ENCODE measurements around the gene WASF2. TPM values are rescaled to one million over a fixed set of nuclear protein-coding genes. Genes with fewer than 3 reads are reported as not detected.
A peak's percentile ranks its signal among the peaks of the same experiment; 100 is the strongest.
"Not testable (repeated sequence)": the region's sequence is repeated elsewhere in the genome, so short reads cannot be mapped to it uniquely, and the experiment has no call there.

The WASF2 gene
- total RNA-seq, 1 donor from 2014 or later, result 22.1 TPM

DNA sequence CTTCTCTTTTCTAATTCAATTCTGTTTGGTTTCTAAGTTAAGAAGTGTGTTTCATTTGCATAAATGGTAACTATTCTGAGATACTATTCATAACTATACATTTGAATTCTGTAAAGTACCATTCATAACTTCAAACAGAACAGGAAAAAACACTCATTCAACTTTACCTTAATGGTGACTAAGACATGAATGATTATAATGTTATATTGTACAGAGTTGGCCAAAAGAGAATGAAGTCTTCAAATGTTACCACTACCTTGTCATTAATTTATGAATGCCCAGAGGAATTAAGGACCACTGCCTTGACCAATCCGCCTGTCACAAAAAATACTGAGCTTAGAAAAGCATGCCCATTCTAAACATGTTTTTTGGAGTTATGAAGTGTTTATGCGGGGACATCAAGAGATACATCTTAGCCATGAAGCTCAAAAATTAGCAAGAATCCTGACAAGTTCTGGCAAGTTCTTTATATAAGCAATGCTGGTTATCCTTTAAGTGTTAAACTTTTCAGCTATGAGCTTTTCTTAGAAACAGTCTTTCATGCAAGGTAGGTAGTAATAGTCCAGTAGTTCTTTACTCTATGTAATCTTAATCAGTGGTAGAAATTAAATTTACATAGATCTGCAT, 7.9 kb downstream of the WASF2 start:
- H3K36me3 ChIP-seq (ENCODE audit: control insufficient read depth, insufficient read depth, low read length), result no peaks in the 10 kb centered on the region
- H3K27me3 ChIP-seq (ENCODE audit: control insufficient read depth, insufficient read depth, low read length), result no peaks in the 10 kb centered on the region
- DNase-seq (ENCODE audit: low read depth) (peak; percentile 68), FAIRE-seq (no peak)
- H3K4me3 ChIP-seq (ENCODE audit: low read depth, low read length), result no peak overlapping the region
- TF ChIP-seq, protein P1, sequence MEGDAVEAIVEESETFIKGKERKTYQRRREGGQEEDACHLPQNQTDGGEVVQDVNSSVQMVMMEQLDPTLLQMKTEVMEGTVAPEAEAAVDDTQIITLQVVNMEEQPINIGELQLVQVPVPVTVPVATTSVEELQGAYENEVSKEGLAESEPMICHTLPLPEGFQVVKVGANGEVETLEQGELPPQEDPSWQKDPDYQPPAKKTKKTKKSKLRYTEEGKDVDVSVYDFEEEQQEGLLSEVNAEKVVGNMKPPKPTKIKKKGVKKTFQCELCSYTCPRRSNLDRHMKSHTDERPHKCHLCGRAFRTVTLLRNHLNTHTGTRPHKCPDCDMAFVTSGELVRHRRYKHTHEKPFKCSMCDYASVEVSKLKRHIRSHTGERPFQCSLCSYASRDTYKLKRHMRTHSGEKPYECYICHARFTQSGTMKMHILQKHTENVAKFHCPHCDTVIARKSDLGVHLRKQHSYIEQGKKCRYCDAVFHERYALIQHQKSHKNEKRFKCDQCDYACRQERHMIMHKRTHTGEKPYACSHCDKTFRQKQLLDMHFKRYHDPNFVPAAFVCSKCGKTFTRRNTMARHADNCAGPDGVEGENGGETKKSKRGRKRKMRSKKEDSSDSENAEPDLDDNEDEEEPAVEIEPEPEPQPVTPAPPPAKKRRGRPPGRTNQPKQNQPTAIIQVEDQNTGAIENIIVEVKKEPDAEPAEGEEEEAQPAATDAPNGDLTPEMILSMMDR (IDR thresholded peaks at IDR 0.05; ENCODE audit: insufficient read depth, low read length, severe bottlenecking), result no peak

DNA sequence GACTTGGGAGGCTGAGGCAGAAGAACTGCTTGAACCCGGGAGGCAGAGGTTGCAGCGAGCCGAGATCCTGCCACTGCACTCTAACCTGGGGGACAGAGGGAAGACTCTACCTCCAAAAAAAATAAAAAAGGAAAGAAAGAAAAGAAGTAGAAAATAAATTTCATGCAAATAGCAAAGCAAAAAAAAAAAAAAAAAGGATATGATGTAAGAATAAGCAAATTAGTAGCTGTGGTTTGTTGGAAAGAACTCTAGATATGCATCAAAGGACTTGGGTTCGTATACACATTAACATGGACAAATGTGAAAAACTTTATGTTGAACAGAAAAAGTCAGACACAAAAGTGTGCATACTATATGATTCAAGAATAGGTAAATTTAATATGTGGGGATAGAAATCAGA, 11.9 kb downstream of the WASF2 start:
- FAIRE-seq, result no peak
- Histone ChIP-seq H3K36me3 (ENCODE audit: control insufficient read depth, insufficient read depth, low read length) (no peaks in the 10 kb centered on the region), H3K4me3 (ENCODE audit: low read depth, low read length) (no peak overlapping the region), H3K27me3 (ENCODE audit: control insufficient read depth, insufficient read depth, low read length) (no peaks in the 10 kb centered on the region)
- no peak for DNase-seq (ENCODE audit: low read depth)
- TF ChIP-seq, protein P1 (IDR thresholded peaks at IDR 0.05; ENCODE audit: insufficient read depth, low read length, severe bottlenecking), result no peak

DNA sequence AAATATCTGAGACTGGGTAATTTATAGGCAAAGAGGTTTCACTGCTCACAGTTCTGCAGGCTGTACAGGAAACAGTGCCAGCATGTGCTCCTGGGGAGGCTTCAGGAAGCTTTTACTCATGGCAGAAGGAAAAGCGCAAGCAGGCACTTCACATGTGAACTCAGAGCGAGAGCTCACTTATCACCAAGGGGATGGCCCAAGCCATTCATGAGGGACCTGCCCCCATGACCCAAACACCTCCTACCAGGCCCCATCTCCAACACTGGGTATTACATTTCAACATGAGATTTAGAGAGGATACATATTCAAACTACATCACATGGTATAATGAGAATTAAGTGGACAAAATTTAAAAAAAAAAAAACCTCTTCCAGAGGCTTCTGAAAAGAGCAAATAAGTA, 13.7 kb downstream of the WASF2 start:
- H3K4me3 ChIP-seq (ENCODE audit: low read depth, low read length), result no peak overlapping the region

DNA sequence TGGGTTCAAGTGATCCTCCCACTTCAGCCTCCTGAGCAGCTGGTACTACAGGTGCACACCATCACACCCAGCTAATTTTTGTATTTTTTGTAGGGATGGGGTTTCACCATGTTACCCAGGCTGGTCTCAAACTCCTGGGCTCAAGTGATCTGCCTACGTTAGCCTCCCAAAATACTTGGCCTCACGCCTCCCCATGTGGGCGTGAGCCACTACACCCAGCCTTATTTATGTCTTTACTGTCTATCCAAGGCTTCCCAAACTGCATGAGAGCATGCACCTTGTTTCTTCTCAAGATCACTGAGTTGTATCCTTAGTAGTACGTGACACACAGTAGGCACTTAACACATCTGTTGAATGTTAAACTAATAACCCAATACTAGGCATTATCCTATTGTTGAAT, 14.2 kb downstream of the WASF2 start:
- H3K36me3 ChIP-seq (ENCODE audit: control insufficient read depth, insufficient read depth, low read length), result no peaks in the 10 kb centered on the region
- DNase-seq (ENCODE audit: low read depth), result no peak
- H3K27me3 ChIP-seq (ENCODE audit: control insufficient read depth, insufficient read depth, low read length), result no peaks in the 10 kb centered on the region
- H3K4me3 ChIP-seq (ENCODE audit: low read depth, low read length), result no peak overlapping the region
- FAIRE-seq, result no peak
- TF ChIP-seq, protein P1 (IDR thresholded peaks at IDR 0.05; ENCODE audit: insufficient read depth, low read length, severe bottlenecking), result no peak

More for the DNA sequence above, 13.7 kb downstream of the WASF2 start:
- H3K36me3 ChIP-seq (ENCODE audit: control insufficient read depth, insufficient read depth, low read length), result no peaks in the 10 kb centered on the region
- no peaks in the 10 kb centered on the region for H3K27me3 ChIP-seq (ENCODE audit: control insufficient read depth, insufficient read depth, low read length)
- TF ChIP-seq, protein P1 (IDR thresholded peaks at IDR 0.05; ENCODE audit: insufficient read depth, low read length, severe bottlenecking), result no peak
- no peak for DNase-seq (ENCODE audit: low read depth)
- no peak for FAIRE-seq

DNA sequence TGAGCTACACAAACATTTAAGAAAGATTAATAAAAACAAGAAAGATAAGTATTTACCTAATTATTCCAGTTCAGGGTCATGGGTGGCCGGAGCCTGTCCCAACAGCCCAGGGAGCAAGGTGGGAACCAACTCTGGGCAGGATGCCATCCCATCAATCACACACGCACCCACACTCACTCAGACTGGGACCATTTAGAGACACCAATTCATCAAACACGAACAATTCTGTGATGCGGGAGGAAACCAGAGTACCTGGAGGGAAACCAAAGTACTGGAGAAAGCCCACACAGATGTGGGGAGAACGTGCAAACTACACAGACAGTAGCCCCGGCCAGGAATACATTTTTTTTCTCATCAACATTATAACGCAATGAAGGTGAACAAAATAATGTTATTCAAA, 16.2 kb downstream of the WASF2 start:
- DNase-seq (ENCODE audit: low read depth) (no peak), FAIRE-seq (no peak)
- H3K4me3 ChIP-seq (ENCODE audit: low read depth, low read length), result no peak overlapping the region
- TF ChIP-seq, protein P1 (IDR thresholded peaks at IDR 0.05; ENCODE audit: insufficient read depth, low read length, severe bottlenecking), result no peak
- H3K36me3 ChIP-seq (ENCODE audit: control insufficient read depth, insufficient read depth, low read length), result no peaks in the 10 kb centered on the region
- H3K27me3 ChIP-seq (ENCODE audit: control insufficient read depth, insufficient read depth, low read length), result no peaks in the 10 kb centered on the region

DNA sequence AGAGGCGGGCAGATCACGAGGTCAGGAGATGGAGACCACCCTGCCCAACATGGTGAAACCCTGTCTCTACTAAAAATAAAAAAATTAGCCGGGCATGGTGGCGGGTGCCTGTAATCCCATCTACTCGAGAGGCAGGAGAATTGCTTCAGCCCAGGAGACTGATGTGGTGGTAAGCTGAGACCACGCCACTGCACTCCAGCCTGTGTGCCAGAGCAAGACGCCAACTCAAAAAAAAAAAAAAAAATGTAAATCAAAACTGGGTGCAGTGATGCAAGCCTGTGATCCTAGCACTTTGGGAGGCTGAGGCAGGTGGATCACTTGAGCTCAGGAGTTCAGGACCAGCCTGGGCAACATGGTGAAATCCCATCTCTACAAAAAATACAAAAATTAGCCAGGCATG, 17.9 kb downstream of the WASF2 start:
- not testable (repeated sequence) for H3K4me3 ChIP-seq (ENCODE audit: low read depth, low read length); DNase-seq (ENCODE audit: low read depth); H3K36me3 ChIP-seq (ENCODE audit: control insufficient read depth, insufficient read depth, low read length); H3K27me3 ChIP-seq (ENCODE audit: control insufficient read depth, insufficient read depth, low read length); FAIRE-seq

All from bronchial epithelial cell (primary cell).